Measurements from ENCODE around the gene FRMD7.

FRMD7 gene

DNA sequence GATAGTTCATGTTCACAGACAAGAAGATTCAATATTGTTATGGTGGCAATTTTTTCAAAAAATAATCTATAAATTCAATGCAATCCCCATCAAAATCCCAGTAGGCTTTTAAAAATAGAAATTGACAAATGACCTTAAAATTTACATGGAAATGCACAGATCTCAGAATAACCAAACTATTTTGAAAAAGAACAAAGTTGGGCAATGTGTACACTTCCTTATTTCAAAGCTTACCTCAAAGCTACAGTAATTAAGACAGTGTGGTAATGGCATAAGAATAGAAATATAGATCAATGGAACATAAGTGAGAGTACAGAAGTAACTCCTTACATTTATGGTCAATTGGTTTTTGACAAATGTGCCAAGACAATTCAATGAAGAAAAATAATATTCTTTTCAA, 39.0 kb downstream of the FRMD7 start:
- DNase-seq (ENCODE audit: low read depth in 1 of 2, low spot score in 1 of 2), result no peak
- TF ChIP-seq, protein P1, sequence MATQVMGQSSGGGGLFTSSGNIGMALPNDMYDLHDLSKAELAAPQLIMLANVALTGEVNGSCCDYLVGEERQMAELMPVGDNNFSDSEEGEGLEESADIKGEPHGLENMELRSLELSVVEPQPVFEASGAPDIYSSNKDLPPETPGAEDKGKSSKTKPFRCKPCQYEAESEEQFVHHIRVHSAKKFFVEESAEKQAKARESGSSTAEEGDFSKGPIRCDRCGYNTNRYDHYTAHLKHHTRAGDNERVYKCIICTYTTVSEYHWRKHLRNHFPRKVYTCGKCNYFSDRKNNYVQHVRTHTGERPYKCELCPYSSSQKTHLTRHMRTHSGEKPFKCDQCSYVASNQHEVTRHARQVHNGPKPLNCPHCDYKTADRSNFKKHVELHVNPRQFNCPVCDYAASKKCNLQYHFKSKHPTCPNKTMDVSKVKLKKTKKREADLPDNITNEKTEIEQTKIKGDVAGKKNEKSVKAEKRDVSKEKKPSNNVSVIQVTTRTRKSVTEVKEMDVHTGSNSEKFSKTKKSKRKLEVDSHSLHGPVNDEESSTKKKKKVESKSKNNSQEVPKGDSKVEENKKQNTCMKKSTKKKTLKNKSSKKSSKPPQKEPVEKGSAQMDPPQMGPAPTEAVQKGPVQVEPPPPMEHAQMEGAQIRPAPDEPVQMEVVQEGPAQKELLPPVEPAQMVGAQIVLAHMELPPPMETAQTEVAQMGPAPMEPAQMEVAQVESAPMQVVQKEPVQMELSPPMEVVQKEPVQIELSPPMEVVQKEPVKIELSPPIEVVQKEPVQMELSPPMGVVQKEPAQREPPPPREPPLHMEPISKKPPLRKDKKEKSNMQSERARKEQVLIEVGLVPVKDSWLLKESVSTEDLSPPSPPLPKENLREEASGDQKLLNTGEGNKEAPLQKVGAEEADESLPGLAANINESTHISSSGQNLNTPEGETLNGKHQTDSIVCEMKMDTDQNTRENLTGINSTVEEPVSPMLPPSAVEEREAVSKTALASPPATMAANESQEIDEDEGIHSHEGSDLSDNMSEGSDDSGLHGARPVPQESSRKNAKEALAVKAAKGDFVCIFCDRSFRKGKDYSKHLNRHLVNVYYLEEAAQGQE (IDR thresholded peaks at IDR 0.05; ENCODE audit: insufficient replicate concordance, low read depth), result no peak
- TF ChIP-seq SPI1 (IDR thresholded peaks at IDR 0.05; ENCODE audit: borderline replicate concordance, low read depth) (peak; percentile 84), GABPA (IDR thresholded peaks at IDR 0.05; ENCODE audit: low read depth) (no peak)
- H3K4me3 ChIP-seq (replicated peaks; ENCODE audit: insufficient read depth, low read length), result no peak overlapping the region
- no peaks in the 10 kb centered on the region for H3K27me3 ChIP-seq (ENCODE audit: insufficient read depth, poor library complexity, severe bottlenecking)
- no peak overlapping the region for H3K27ac ChIP-seq (replicated peaks)

DNA sequence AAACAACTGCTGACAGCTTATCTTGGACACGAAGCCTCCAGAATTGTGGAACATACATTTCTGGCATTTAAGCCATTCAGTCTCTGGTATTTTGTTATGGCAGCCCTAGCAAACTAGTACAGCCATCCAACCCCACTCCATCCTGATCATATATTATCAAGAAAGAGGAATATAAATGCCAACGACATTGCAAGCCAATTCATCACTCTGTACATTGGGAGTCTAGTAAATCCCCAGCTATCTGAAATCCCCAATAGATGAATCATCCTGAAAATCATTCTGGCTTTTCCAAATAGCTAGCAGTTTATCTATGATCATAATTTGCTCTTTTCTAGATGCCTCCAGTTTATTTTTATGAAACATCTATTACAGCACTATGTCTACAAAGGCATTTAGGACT, 41.1 kb downstream of the FRMD7 start:
- no peak overlapping the region for H3K4me3 ChIP-seq (replicated peaks; ENCODE audit: insufficient read depth, low read length)
- H3K27me3 ChIP-seq (ENCODE audit: insufficient read depth, poor library complexity, severe bottlenecking), result no peaks in the 10 kb centered on the region
- H3K27ac ChIP-seq (replicated peaks), result no peak overlapping the region
- TF ChIP-seq, protein P2, sequence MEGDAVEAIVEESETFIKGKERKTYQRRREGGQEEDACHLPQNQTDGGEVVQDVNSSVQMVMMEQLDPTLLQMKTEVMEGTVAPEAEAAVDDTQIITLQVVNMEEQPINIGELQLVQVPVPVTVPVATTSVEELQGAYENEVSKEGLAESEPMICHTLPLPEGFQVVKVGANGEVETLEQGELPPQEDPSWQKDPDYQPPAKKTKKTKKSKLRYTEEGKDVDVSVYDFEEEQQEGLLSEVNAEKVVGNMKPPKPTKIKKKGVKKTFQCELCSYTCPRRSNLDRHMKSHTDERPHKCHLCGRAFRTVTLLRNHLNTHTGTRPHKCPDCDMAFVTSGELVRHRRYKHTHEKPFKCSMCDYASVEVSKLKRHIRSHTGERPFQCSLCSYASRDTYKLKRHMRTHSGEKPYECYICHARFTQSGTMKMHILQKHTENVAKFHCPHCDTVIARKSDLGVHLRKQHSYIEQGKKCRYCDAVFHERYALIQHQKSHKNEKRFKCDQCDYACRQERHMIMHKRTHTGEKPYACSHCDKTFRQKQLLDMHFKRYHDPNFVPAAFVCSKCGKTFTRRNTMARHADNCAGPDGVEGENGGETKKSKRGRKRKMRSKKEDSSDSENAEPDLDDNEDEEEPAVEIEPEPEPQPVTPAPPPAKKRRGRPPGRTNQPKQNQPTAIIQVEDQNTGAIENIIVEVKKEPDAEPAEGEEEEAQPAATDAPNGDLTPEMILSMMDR (IDR thresholded peaks at IDR 0.05; ENCODE audit: insufficient read depth, low read length), result no peak
- TF ChIP-seq SPI1 (IDR thresholded peaks at IDR 0.05; ENCODE audit: borderline replicate concordance, low read depth) (no peak), GABPA (IDR thresholded peaks at IDR 0.05; ENCODE audit: low read depth) (no peak), POLR2AphosphoS5 (IDR thresholded peaks at IDR 0.05; ENCODE audit: low read depth) (no peak)
- TF ChIP-seq, protein P1 (IDR thresholded peaks at IDR 0.05; ENCODE audit: insufficient replicate concordance, low read depth), result no peak
- no peak for DNase-seq (ENCODE audit: low read depth in 1 of 2, low spot score in 1 of 2)

DNA sequence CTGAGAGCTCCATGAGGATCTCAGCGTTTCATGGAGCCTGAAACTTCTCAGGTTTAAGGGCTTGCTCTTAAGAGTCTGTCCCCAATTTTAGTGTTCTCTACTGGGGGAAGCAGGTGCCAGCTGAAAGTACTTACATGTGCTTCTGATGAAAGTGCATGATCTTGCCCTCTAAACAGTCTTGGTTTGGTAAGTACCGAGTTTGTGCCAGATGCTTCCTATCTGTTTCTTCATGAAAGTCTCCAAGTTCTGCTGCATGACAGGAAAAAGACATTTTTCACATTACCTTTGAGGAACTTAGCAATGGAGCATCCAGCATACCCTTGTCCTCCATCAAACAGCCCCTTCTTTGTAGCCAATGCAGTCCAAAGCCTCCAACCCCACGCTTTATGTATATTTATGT, 42.0 kb downstream of the FRMD7 start:
- no peak for DNase-seq (ENCODE audit: low read depth in 1 of 2, low spot score in 1 of 2)
- Histone ChIP-seq H3K4me3 (replicated peaks; ENCODE audit: insufficient read depth, low read length) (no peak overlapping the region), H3K27me3 (ENCODE audit: insufficient read depth, poor library complexity, severe bottlenecking) (no peaks in the 10 kb centered on the region)

More for the DNA sequence above, 42.0 kb downstream of the FRMD7 start:
- TF ChIP-seq, protein P2 (IDR thresholded peaks at IDR 0.05; ENCODE audit: insufficient read depth, low read length), result no peak
- TF ChIP-seq, protein P1 (IDR thresholded peaks at IDR 0.05; ENCODE audit: insufficient replicate concordance, low read depth), result no peak
- TF ChIP-seq SPI1 (IDR thresholded peaks at IDR 0.05; ENCODE audit: borderline replicate concordance, low read depth) (no peak), POLR2AphosphoS5 (IDR thresholded peaks at IDR 0.05; ENCODE audit: low read depth) (no peak), GABPA (IDR thresholded peaks at IDR 0.05; ENCODE audit: low read depth) (no peak)
- no peak overlapping the region for H3K27ac ChIP-seq (replicated peaks)
